ENCODE measurements around the gene MIEF2.

The MIEF2 gene

GRCh38 chr17:18256776-18257175, 3.7 kb upstream of the MIEF2 start:
- DNase-seq (ENCODE audit: low spot score): no peak

- no peak for DNase-seq (ENCODE audit: low spot score)
Measured at GRCh38 chr17:18257268-18257981, 3.0 kb upstream of the MIEF2 start.

- peak; percentile 38 for DNase-seq (ENCODE audit: low spot score)
Measured at GRCh38 chr17:18257982-18258355, 2.5 kb upstream of the MIEF2 start.

- DNase-seq (ENCODE audit: low spot score): peak; percentile 32
Measured at GRCh38 chr17:18258356-18259038, 2.0 kb upstream of the MIEF2 start, which contains the start of gene FLII. Gene FLII (minus strand): TSS chr17:18258738. CDS start chr17:18258690, 48 bp downstream.

- DNase-seq (ENCODE audit: low spot score): no peak
Measured at GRCh38 chr17:18259621-18260331, 686 bp upstream of the MIEF2 start.

GRCh38 chr17:18261146-18261515, 669 bp downstream of the MIEF2 start:
- DNase-seq (ENCODE audit: low spot score): no peak

GRCh38 chr17:18261659-18262058, 1.2 kb downstream of the MIEF2 start:
- DNase-seq (ENCODE audit: low spot score): no peak

GRCh38 chr17:18262111-18262510, 1.6 kb downstream of the MIEF2 start:
- DNase-seq (ENCODE audit: low spot score): no peak

- no peak for DNase-seq (ENCODE audit: low spot score)
Measured at GRCh38 chr17:18262641-18263040, 2.2 kb downstream of the MIEF2 start.

GRCh38 chr17:18263885-18264682, 3.6 kb downstream of the MIEF2 start:
- DNase-seq (ENCODE audit: low spot score): no peak

- no peak for DNase-seq (ENCODE audit: low spot score)
Measured at GRCh38 chr17:18267366-18267765, 6.9 kb downstream of the MIEF2 start.

GRCh38 chr17:18267927-18268711, 7.7 kb downstream of the MIEF2 start:
- no peak for DNase-seq (ENCODE audit: low spot score)

- no peak for DNase-seq (ENCODE audit: low spot score)
Measured at GRCh38 chr17:18270046-18270931, 9.8 kb downstream of the MIEF2 start.

- DNase-seq (ENCODE audit: low spot score): no peak
Measured at GRCh38 chr17:18277076-18277475, 16.6 kb downstream of the MIEF2 start.

GRCh38 chr17:18278867-18279266, 18.4 kb downstream of the MIEF2 start:
- DNase-seq (ENCODE audit: low spot score): no peak

GRCh38 chr17:18280249-18280648, 19.8 kb downstream of the MIEF2 start:
- no peak for DNase-seq (ENCODE audit: low spot score)

GRCh38 chr17:18280766-18281371, 20.4 kb downstream of the MIEF2 start:
- no peak for DNase-seq (ENCODE audit: low spot score)

GRCh38 chr17:18281788-18282187, 21.3 kb downstream of the MIEF2 start:
- DNase-seq (ENCODE audit: low spot score): no peak

- no peak for DNase-seq (ENCODE audit: low spot score)
Measured at GRCh38 chr17:18285296-18285695, 24.8 kb downstream of the MIEF2 start.

Data from activated CD4-positive, alpha-beta T cell treated with anti-CD3 and anti-CD28 coated beads, Interleukin-2, Interleukin-4, amounts not matched to agents 100 ng/mL and 50 ng/mL, durations not matched to agents 16 hours and 8 hours (primary cell).